ENCODE measurements around the gene CACNG4. TPM values are rescaled to one million over a fixed set of nuclear protein-coding genes. Genes with fewer than 3 reads are reported as not detected.

CACNG4 gene
- total RNA-seq, 4 donors from 2014 or later = 0.42 to 0.91 TPM; not detected in 2

GRCh38 chr17:66959641-66960375 lies 4.7 kb upstream of the CACNG4 start:
- TF ChIP-seq CTCF (IDR thresholded peaks at IDR 0.05) (no peak), POLR2A (IDR thresholded peaks at IDR 0.05) (no peak)
- no peak for DNase-seq (ENCODE audit: low spot score in 2 of 2)
- WGBS, 2 donors = 66 to 72% methylated on average over 15 of the region's 15 CpGs
- intact Hi-C loops (cut with DNase I; ENCODE audit: low total_unique reads) = no loop called here
- no peak overlapping the region for H3K4me3 ChIP-seq (ENCODE audit: low read depth, poor library complexity, severe bottlenecking)

- WGBS, 2 donors = 53 to 68% methylated on average over 8 of the region's 8 CpGs
- TF ChIP-seq POLR2A (IDR thresholded peaks at IDR 0.05) (no peak), CTCF (IDR thresholded peaks at IDR 0.05) (no peak)
- DNase-seq (ENCODE audit: low spot score in 2 of 2) = no peak
- intact Hi-C loops (cut with DNase I; ENCODE audit: low total_unique reads) = no loop called here
- no peak overlapping the region for H3K4me3 ChIP-seq (ENCODE audit: low read depth, poor library complexity, severe bottlenecking)
These were observed 3.9 kb upstream of the CACNG4 start for GRCh38 chr17:66960613-66961012.

GRCh38 chr17:66963521-66963908 lies 992 bp upstream of the CACNG4 start:
- H3K4me3 ChIP-seq (ENCODE audit: low read depth, poor library complexity, severe bottlenecking) = no peak overlapping the region
- DNase-seq (ENCODE audit: low spot score in 2 of 2) = no peak
- WGBS, 2 donors = 10 to 12% methylated on average over 8 of the region's 8 CpGs
- TF ChIP-seq POLR2A (IDR thresholded peaks at IDR 0.05) (no peak), CTCF (IDR thresholded peaks at IDR 0.05) (no peak)
- intact Hi-C loops (cut with DNase I; ENCODE audit: low total_unique reads) = no loop called here

GRCh38 chr17:66964930-66965800 lies 658 bp downstream of the CACNG4 start:
- TF ChIP-seq CTCF (IDR thresholded peaks at IDR 0.05) (no peak), POLR2A (IDR thresholded peaks at IDR 0.05) (no peak)
- peak overlapping the region; percentile 17 for H3K4me3 ChIP-seq (ENCODE audit: low read depth, poor library complexity, severe bottlenecking)
- 1 to 2% methylated on average over 31 to 41 of the region's 92 CpGs for WGBS, 2 donors
- intact Hi-C loops (cut with DNase I; ENCODE audit: low total_unique reads) = no loop called here
- no peak for DNase-seq (ENCODE audit: low spot score in 2 of 2)

GRCh38 chr17:66965801-66966262 lies 1.3 kb downstream of the CACNG4 start:
- intact Hi-C loops (cut with DNase I; ENCODE audit: low total_unique reads) = no loop called here
- WGBS, 2 donors = 0 to 3% methylated on average over 3 to 22 of the region's 36 CpGs
- H3K4me3 ChIP-seq (ENCODE audit: low read depth, poor library complexity, severe bottlenecking) = no peak overlapping the region
- DNase-seq (ENCODE audit: low spot score in 2 of 2) = no peak
- TF ChIP-seq CTCF (IDR thresholded peaks at IDR 0.05) (no peak), POLR2A (IDR thresholded peaks at IDR 0.05) (no peak)
